Lower lobe of right lung (tissue), 2 donors: ENCODE data around the gene HOXA7. TPM values are rescaled to one million over a fixed set of nuclear protein-coding genes. Genes with fewer than 3 reads are reported as not detected.

Experiments used
- ATAC-seq, 2 donors: fragments of 200-7000 bp; cut with Tn5 transposase; one replicate each; pipeline ENCODE4 v1.9.1; 2020 to 2022; ENCODE audit warnings: mild to moderate bottlenecking in 2 of 2, moderate library complexity in 2 of 2
- DNase-seq: peaks from one replicate; pipeline ENCODE4 v3.0.0-alpha.2; 2020
- H3K27ac ChIP-seq: fragments of 200-600 bp; one replicate; pipeline ENCODE4 v1.8.0; 2022
- H3K27me3 ChIP-seq: fragments of 200-600 bp; one replicate; pipeline ENCODE4 v1.8.0; 2022; ENCODE audit warnings: low read depth
- H3K36me3 ChIP-seq: fragments of 200-600 bp; one replicate; pipeline ENCODE4 v1.8.0; 2022; ENCODE audit warnings: mild to moderate bottlenecking
- H3K4me1 ChIP-seq: fragments of 200-600 bp; one replicate; pipeline ENCODE4 v1.8.0; 2022
- H3K4me3 ChIP-seq: fragments of 200-600 bp; one replicate; pipeline ENCODE4 v1.8.0; 2022; ENCODE audit warnings: mild to moderate bottlenecking
- H3K9me3 ChIP-seq: fragments of 200-600 bp; one replicate; pipeline ENCODE4 v1.8.0; 2022
- CTCF ChIP-seq: fragments of 200-600 bp; IDR thresholded peaks from one replicate; pipeline ENCODE4 v1.8.0; 2022; ENCODE audit warnings: antibody characterized with exemption, mild to moderate bottlenecking
- intact Hi-C: fragments of 100-400 bp; cut with DNase I; formaldehyde crosslinking; loops from one replicate; pipeline ENCODE4 v1.11.0; 2022
- microRNA-seq: library from miRNA; unstranded; fragments of <30 nt; microRNA quantifications from one replicate; pipeline ENCODE4 v1.2.0, GENCODE V29; 2020; ENCODE audit warnings: borderline number of aligned reads
- total RNA-seq: library from RNA; stranded (reverse); fragmentation: NEBNext Ultra II Directional; extraction: Animal tissue kit (Norgen Biotek cat#: 25700); gene quantifications from one replicate; pipeline ENCODE4 v1.2.1, GENCODE V29; 2021
- donor health status: DM: no; HTN: yes; CAD: no; lungs with severe emphysema.

HOXA7 gene
- total RNA-seq, 1 donor from 2014 or later = 2.2 TPM

GRCh38 chr7:27106901-27107240 lies 49.6 kb downstream of the HOXA7 start:
- no peak for TF ChIP-seq CTCF
- Histone ChIP-seq H3K27me3 (peaks cover 48% of the 10 kb centered on the region), H3K36me3 (no peaks in the 10 kb centered on the region), H3K4me1 (peaks cover 49% of the 10 kb centered on the region), H3K9me3 (no peaks in the 10 kb centered on the region), H3K27ac (peak overlapping the region; percentile 94), H3K4me3 (peak overlapping the region; percentile 49)
- ATAC-seq = no peak
- intact Hi-C loops = no loop called here
- no peak for DNase-seq

GRCh38 chr7:27106181-27106900 lies 50.1 kb downstream of the HOXA7 start:
- Histone ChIP-seq H3K27ac (peak overlapping the region; percentile 94), H3K27me3 (peaks cover 54% of the 10 kb centered on the region), H3K36me3 (peaks cover under 1% of the 10 kb centered on the region), H3K9me3 (no peaks in the 10 kb centered on the region), H3K4me1 (peaks cover 44% of the 10 kb centered on the region), H3K4me3 (peak overlapping the region; percentile 49)
- DNase-seq (no peak), ATAC-seq (no peak)
- intact Hi-C loops = no loop called here
- TF ChIP-seq CTCF = no peak

GRCh38 chr7:27105301-27106031 lies 51.0 kb downstream of the HOXA7 start:
- peak overlapping the region; percentile 18 for H3K4me3 ChIP-seq
- peaks cover 45% of the 10 kb centered on the region for H3K4me1 ChIP-seq
- peaks cover 9% of the 10 kb centered on the region for H3K36me3 ChIP-seq
- intact Hi-C loops = no loop called here
- peaks cover 62% of the 10 kb centered on the region for H3K27me3 ChIP-seq
- peak overlapping the region; percentile 94 for H3K27ac ChIP-seq
- H3K9me3 ChIP-seq = no peaks in the 10 kb centered on the region
- no peak for ATAC-seq
- TF ChIP-seq CTCF = no peak
- no peak for DNase-seq

- H3K4me3 ChIP-seq = peak overlapping the region; percentile 58
- H3K4me1 ChIP-seq = peaks cover 50% of the 10 kb centered on the region
- no peak for DNase-seq
- no peak for TF ChIP-seq CTCF
- intact Hi-C loops = no loop called here
- no peak for ATAC-seq
- H3K27me3 ChIP-seq = peaks cover 62% of the 10 kb centered on the region
- H3K9me3 ChIP-seq = no peaks in the 10 kb centered on the region
- peaks cover 18% of the 10 kb centered on the region for H3K36me3 ChIP-seq
- peak overlapping the region; percentile 94 for H3K27ac ChIP-seq
These were observed 52.0 kb downstream of the HOXA7 start for GRCh38 chr7:27104341-27105058.

Small RNA genes lying within 50 kb of the gene (microRNA-seq; reads per million reads assigned to microRNA genes)
- 31.7 reads per million, percentile 35 among the genes with 10 or more reads in this experiment for gene MIR196B

Other genes starting within 250 kb of the HOXA7 start
- gene HOXA1, start 60.7 kb downstream of the HOXA7 start, total RNA-seq = 0.77 TPM
- gene HOXA2, start 54.0 kb downstream of the HOXA7 start, total RNA-seq = 1.5 TPM
- 8.5 TPM for gene HOXA4, start 25.9 kb downstream of the HOXA7 start, total RNA-seq
- 16.0 TPM for gene HOXA5, start 13.0 kb downstream of the HOXA7 start, total RNA-seq
- gene HOXA6, start 8.9 kb downstream of the HOXA7 start, total RNA-seq = 4.6 TPM
- gene HOXA3, start 4.1 kb downstream of the HOXA7 start, total RNA-seq = 4.6 TPM
- 1.7 TPM for gene HOXA9, start 8.9 kb upstream of the HOXA7 start, total RNA-seq
- 0.38 TPM for gene HOXA10, start 17.6 kb upstream of the HOXA7 start, total RNA-seq
- gene HOXA11, start 28.6 kb upstream of the HOXA7 start, total RNA-seq = not detected
- not detected for gene HOXA13, start 43.4 kb upstream of the HOXA7 start, total RNA-seq
- gene EVX1, start 86.1 kb upstream of the HOXA7 start, total RNA-seq = not detected